Esophagus (tissue), 2 donors: ENCODE measurements around the gene TMEM119. TPM values are rescaled to one million over a fixed set of nuclear protein-coding genes. Genes with fewer than 3 reads are reported as not detected.

Source experiments
- H3K27ac ChIP-seq, 2 donors: one replicate each; pipeline ENCODE4 v1.5.1; 2013; ENCODE audit warnings: low read depth in 2 of 2, mild to moderate bottlenecking in 2 of 2, inconsistent platforms in 1 of 2, low read length in 1 of 2, moderate library complexity in 1 of 2
- H3K27me3 ChIP-seq, 2 donors: one replicate each; pipeline ENCODE4 v1.6.1; 2013; ENCODE audit warnings: low read length in 2 of 2, control low read depth in 1 of 2, mild to moderate bottlenecking in 1 of 2; ENCODE audit not compliant: insufficient read depth in 2 of 2, control insufficient read depth in 1 of 2
- H3K36me3 ChIP-seq, 2 donors: one replicate each; pipeline ENCODE4 v1.6.1; 2013; ENCODE audit warnings: low read length in 1 of 2; ENCODE audit not compliant: control insufficient read depth in 2 of 2, insufficient read depth in 2 of 2
- H3K4me1 ChIP-seq, 2 donors: one replicate each; pipeline ENCODE4 v1.6.1; 2013; ENCODE audit warnings: low read length in 1 of 2; ENCODE audit not compliant: control insufficient read depth in 2 of 2, insufficient read depth in 2 of 2
- H3K4me3 ChIP-seq, 2 donors: one replicate each; pipeline ENCODE4 v1.5.1; 2013; ENCODE audit warnings: low read length in 2 of 2, mild to moderate bottlenecking in 2 of 2, low read depth in 1 of 2, moderate library complexity in 1 of 2
- H3K9me3 ChIP-seq, 2 donors: one replicate each; pipeline ENCODE4 v1.6.1; 2013; ENCODE audit warnings: mild to moderate bottlenecking in 2 of 2, low read depth in 1 of 2, low read length in 1 of 2, moderate library complexity in 1 of 2; ENCODE audit not compliant: control insufficient read depth in 2 of 2, insufficient read depth in 1 of 2
- WGBS, 2 donors: extraction: QIAGEN DNeasy Blood & Tissue Kit; methylation state at CpG; one replicate each; pipeline ENCODE4 v1.1.7; 2013; 5-methylcytosine and 5-hydroxymethylcytosine counted together
- polyA plus RNA-seq, 2 donors: library from polyadenylated mRNA; stranded (reverse); fragments of 200-250 nt; gene quantifications; one replicate each; pipeline ENCODE4 v1.2.3, GENCODE V29; 2013
- donor health status: healthy with polysubstance abuse.
- donor health status: Bipolar disorder and iron deficiency.

TMEM119 gene
- polyA plus RNA-seq, 2 donors = 0.54 to 0.63 TPM

DNA sequence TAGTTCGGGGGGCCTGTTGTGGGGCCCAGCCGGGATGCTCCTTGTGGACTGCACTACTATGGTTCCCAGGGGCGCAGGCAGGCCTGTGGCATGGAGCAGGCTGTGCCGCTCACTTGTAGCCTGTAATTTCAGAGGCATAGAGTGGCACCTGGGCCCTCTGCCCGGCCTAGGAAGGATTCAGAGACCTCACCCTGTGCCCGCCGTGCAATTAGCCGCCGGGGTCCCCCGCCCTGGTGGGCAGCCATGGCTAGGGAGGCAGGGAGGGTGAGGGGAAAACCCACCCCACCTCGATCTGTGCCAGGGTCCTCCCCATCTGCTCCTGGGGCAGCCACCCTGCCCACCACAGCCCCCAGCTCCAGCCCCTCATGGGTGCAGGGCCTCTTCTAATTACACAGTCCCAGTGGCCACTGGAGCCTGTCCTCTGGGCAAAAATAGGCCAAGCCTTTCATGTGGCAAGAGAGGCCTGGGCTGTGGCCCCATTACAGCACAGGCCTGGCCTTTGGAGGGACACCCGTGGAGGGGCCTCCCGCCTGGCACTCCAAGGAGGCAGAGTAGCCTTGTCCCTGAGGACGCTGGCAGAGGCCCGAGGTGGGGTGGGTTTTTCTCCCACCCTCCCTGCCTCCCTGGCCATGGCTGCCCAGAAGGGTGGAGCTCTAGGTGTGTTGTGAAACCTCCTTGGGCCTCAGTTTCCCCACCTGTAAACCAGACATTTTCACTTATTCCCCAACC is 5.3 kb upstream of the TMEM119 start:
- Histone ChIP-seq H3K27ac (no peak overlapping the region), H3K36me3 (no peaks in the 10 kb centered on the region), H3K27me3 (no peaks in the 10 kb centered on the region), H3K4me3 (no peak overlapping the region), H3K4me1 (peaks cover 0 to 3% of the 10 kb centered on the region in 2 donors), H3K9me3 (no peaks in the 10 kb centered on the region)
- 90 to 91% methylated on average over 15 of the region's 15 CpGs for WGBS, 2 donors

DNA sequence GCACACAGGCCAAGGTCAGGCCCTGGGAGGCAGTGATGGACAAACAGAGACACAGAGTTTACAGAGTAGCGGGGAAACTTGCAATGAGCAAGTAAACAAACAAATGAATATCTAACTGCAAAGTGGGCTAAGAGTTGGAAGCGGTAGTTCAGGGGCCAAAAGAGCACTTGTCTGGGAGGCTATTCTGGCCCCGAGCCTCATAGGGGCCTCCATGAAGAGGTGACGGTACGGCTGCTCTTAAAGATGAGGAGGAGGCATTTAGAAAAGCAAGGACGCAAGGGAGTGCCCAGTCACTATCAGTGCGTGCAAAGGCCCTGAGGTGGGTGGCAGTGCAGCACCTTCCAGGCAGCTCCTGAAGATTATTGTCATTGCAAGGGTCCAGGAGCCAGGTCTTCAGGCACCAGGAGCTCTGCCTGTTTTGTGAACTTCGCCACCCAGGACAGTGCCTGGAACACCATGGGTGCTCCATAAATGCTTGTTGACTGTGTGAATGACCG is 4.4 kb upstream of the TMEM119 start:
- no peak overlapping the region for H3K4me3 ChIP-seq
- 94 to 97% methylated on average over 9 of the region's 9 CpGs for WGBS, 2 donors
- peaks cover 0 to 3% of the 10 kb centered on the region in 2 donors for H3K4me1 ChIP-seq
- H3K27ac ChIP-seq = no peak overlapping the region
- H3K9me3 ChIP-seq = no peaks in the 10 kb centered on the region
- no peaks in the 10 kb centered on the region for H3K27me3 ChIP-seq
- no peaks in the 10 kb centered on the region for H3K36me3 ChIP-seq

DNA sequence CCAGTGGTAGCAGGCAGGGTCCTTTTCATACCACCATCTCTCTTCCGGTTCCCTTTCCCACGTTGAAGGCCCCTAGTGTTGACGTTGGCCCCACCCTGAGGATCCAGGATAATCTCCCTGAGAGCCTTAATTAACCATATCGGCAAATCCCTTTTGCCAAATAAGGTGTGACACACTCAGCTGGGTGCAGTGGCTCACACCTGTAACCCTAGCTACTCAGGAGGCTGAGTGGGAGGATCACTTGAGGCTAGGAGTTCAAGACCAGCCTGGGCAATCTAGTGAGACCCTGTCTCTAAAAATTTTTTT is 2.8 kb upstream of the TMEM119 start:
- Histone ChIP-seq H3K36me3 (no peaks in the 10 kb centered on the region), H3K27me3 (no peaks in the 10 kb centered on the region), H3K4me1 (peaks cover 0 to 3% of the 10 kb centered on the region in 2 donors), H3K9me3 (no peaks in the 10 kb centered on the region), H3K4me3 (no peak overlapping the region), H3K27ac (no peak overlapping the region)
- WGBS, 2 donors = 46 to 50% methylated on average over 4 of the region's 4 CpGs

DNA sequence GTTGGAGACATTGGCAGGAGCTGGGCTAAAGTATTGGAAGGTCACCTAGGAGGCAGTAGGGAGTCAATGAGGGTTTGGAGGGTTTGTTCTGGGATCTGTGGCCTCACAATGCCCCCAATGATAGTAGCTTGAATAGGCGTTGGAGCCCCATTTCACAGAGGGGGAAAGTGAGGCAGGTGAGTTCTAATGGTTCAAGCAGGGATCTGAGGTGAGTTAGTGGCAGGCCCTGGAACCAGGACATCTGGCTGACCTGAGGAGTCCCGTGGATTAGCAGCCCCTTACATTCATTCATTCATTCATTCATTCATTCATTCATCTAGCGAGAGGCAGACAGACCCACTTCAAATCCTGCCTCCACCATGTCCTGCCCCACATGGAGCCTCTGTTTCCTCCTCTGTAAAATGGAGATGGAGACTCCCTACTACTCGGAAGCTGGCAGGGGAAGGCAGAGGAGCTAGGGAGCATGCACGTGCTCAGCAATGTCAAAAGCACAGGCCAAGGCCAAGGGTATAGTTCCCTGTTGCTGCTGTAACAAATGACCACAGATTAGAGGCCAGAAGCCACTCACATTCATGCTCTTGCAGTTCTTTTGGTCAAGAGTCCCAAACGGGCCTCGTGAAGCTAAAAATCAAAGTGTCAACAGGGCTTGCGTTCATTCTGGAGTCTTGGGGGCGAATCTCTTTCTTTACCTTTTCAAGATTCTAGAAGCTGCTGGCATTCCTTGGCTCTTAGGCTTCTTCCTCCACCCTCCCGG is 2.2 kb upstream of the TMEM119 start:
- Histone ChIP-seq H3K27me3 (no peaks in the 10 kb centered on the region), H3K4me3 (no peak overlapping the region), H3K36me3 (no peaks in the 10 kb centered on the region), H3K4me1 (peaks cover 0 to 3% of the 10 kb centered on the region in 2 donors), H3K27ac (no peak overlapping the region), H3K9me3 (no peaks in the 10 kb centered on the region)
- WGBS, 2 donors = 78 to 84% methylated on average over 10 of the region's 10 CpGs

- Histone ChIP-seq H3K27me3 (no peaks in the 10 kb centered on the region), H3K36me3 (no peaks in the 10 kb centered on the region), H3K9me3 (no peaks in the 10 kb centered on the region), H3K4me3 (no peak overlapping the region), H3K27ac (no peak overlapping the region), H3K4me1 (peaks cover 0 to 3% of the 10 kb centered on the region in 2 donors)
- WGBS, 2 donors = 65 to 74% methylated on average over 6 of the region's 6 CpGs
Observed at GRCh38 chr12:108599541-108599940, 1.7 kb upstream of the TMEM119 start.

GRCh38 chr12:108598553-108599250 is 818 bp upstream of the TMEM119 start:
- Histone ChIP-seq H3K36me3 (no peaks in the 10 kb centered on the region), H3K4me1 (peaks cover 0 to 3% of the 10 kb centered on the region in 2 donors), H3K27ac (no peak overlapping the region), H3K4me3 (no peak overlapping the region), H3K27me3 (no peaks in the 10 kb centered on the region), H3K9me3 (no peaks in the 10 kb centered on the region)
- WGBS, 2 donors = 87 to 90% methylated on average over 11 of the region's 11 CpGs

GRCh38 chr12:108596854-108597558 is 878 bp downstream of the TMEM119 start:
- Histone ChIP-seq H3K27ac (no peak overlapping the region), H3K4me3 (no peak overlapping the region), H3K27me3 (no peaks in the 10 kb centered on the region), H3K9me3 (no peaks in the 10 kb centered on the region), H3K4me1 (peaks cover 0 to 3% of the 10 kb centered on the region in 2 donors), H3K36me3 (no peaks in the 10 kb centered on the region)
- 51 to 55% methylated on average over 9 to 10 of the region's 10 CpGs for WGBS, 2 donors

GRCh38 chr12:108595711-108596647 is 1.9 kb downstream of the TMEM119 start:
- Histone ChIP-seq H3K27ac (no peak overlapping the region), H3K4me3 (peak overlapping the region in 1 of 2 donors; percentile 1)
- 78 to 79% methylated on average over 17 of the region's 17 CpGs for WGBS, 2 donors

More at GRCh38 chr12:108595711-108596647, 1.9 kb downstream of the TMEM119 start:
- Histone ChIP-seq H3K4me1 (peaks cover 0 to 3% of the 10 kb centered on the region in 2 donors), H3K9me3 (no peaks in the 10 kb centered on the region), H3K36me3 (no peaks in the 10 kb centered on the region), H3K27me3 (no peaks in the 10 kb centered on the region)
